ENCODE results near the gene BRD3.
A peak's percentile ranks its signal among the peaks of the same experiment; 100 is the strongest.

Gene BRD3

GRCh38 chr9:134067904-134068743 is at the start of gene BRD3:
Gene BRD3, minus strand, starts transcription at chr9:134068026. Its CDS starts 14,549 bp downstream, at chr9:134053477.
- no peak for TF ChIP-seq CTCF (IDR thresholded peaks at IDR 0.05)

GRCh38 chr9:134112561-134112960 is 44.7 kb upstream of the BRD3 start:
- TF ChIP-seq CTCF (IDR thresholded peaks at IDR 0.05): no peak

GRCh38 chr9:134111064-134111463 is 43.2 kb upstream of the BRD3 start:
- no peak for TF ChIP-seq CTCF (IDR thresholded peaks at IDR 0.05)

- no peak for TF ChIP-seq CTCF (IDR thresholded peaks at IDR 0.05)
These were observed 35.7 kb upstream of the BRD3 start for GRCh38 chr9:134103391-134103998.

GRCh38 chr9:134101623-134102149 is 33.9 kb upstream of the BRD3 start:
- no peak for TF ChIP-seq CTCF (IDR thresholded peaks at IDR 0.05)

GRCh38 chr9:134100040-134100439 is 32.2 kb upstream of the BRD3 start:
- TF ChIP-seq CTCF (IDR thresholded peaks at IDR 0.05): no peak

GRCh38 chr9:134099123-134099761 is 31.4 kb upstream of the BRD3 start:
- peak; percentile 85 for TF ChIP-seq CTCF (IDR thresholded peaks at IDR 0.05)
